Body of pancreas (tissue), 4 donors: ENCODE measurements around the gene BCOR. TPM values are rescaled to one million over a fixed set of nuclear protein-coding genes. Genes with fewer than 3 reads are reported as not detected.

ENCODE experiments used
- ATAC-seq: fragments of 150-250 bp; one replicate; pipeline ENCODE4 v1.9.1; 2016
- DNase-seq, 4 donors: peaks; one replicate each; pipeline ENCODE4 v3.0.0-alpha.2; 2019
- H3K27ac ChIP-seq, 4 donors: fragments of 200-600 bp; sonication (generic); 1 replicate in 3 of 4; 2 replicates in 1 of 4; pipeline versions ENCODE4 v1.5.1 to v1.6.1; 2016 to 2019; ENCODE audit warnings: mild to moderate bottlenecking in 1 of 4, mixed read lengths in 1 of 4, moderate library complexity in 1 of 4
- H3K27me3 ChIP-seq, 2 donors: fragments of 200-600 bp; sonication (generic); one replicate each; pipeline ENCODE4 v1.6.0; 2016; ENCODE audit warnings: mild to moderate bottlenecking in 1 of 2
- H3K36me3 ChIP-seq, 2 donors: fragments of 200-600 bp; sonication (generic); replicated peaks in 1 of 2; 2 replicates each; pipeline ENCODE4 v1.5.1; 2016; ENCODE audit warnings: low read depth in 2 of 2; ENCODE audit not compliant: insufficient read depth in 1 of 2
- H3K4me1 ChIP-seq: fragments of 200-600 bp; sonication (generic); one replicate; pipeline ENCODE4 v1.6.0; 2016
- H3K4me3 ChIP-seq, 2 donors: fragments of 200-600 bp; sonication (generic); 1 replicate in 1 of 2; 2 replicates in 1 of 2; pipeline ENCODE4 v1.5.1; 2016 to 2019
- H3K9me3 ChIP-seq, 3 donors: fragments of 200-600 bp; sonication (generic); 1 replicate in 2 of 3; 2 replicates in 1 of 3; pipeline ENCODE4 v1.5.1; 2016
- POLR2A ChIP-seq, 3 donors: fragments of 450-650 bp; IDR thresholded peaks; one replicate each; pipeline ENCODE4 v1.6.1; 2016; ENCODE audit warnings: antibody characterized with exemption in 3 of 3, mild to moderate bottlenecking in 2 of 3
- WGBS, 2 donors: methylation state at CpG; one replicate each; pipeline ENCODE4 v1.1.5; 2017; 5-methylcytosine and 5-hydroxymethylcytosine counted together
- intact Hi-C: fragments of 100-400 bp; cut with DNase I; formaldehyde crosslinking; loops from one replicate; pipeline ENCODE4 v1.15.1; 2023
- total RNA-seq, 2 donors: library from RNA; depleted of rRNA; stranded (reverse); fragments of >200 nt; gene quantifications; one replicate each; pipeline ENCODE4 v1.1.0, GENCODE V29; 2016
- TF ChIP-seq, protein P1 (sequence below), 7 experiments: fragments of 450-650 bp in 4 of 7; fragments of 200-600 bp in 3 of 7; sonication (generic) in 3 of 7; IDR thresholded peaks; one replicate each; pipeline ENCODE4 v1.5.1; 2016 to 2019; ENCODE audit warnings: antibody characterized with exemption in 7 of 7

BCOR gene
- total RNA-seq, 2 donors from 2014 or later: 13.2 to 23.6 TPM

DNA sequence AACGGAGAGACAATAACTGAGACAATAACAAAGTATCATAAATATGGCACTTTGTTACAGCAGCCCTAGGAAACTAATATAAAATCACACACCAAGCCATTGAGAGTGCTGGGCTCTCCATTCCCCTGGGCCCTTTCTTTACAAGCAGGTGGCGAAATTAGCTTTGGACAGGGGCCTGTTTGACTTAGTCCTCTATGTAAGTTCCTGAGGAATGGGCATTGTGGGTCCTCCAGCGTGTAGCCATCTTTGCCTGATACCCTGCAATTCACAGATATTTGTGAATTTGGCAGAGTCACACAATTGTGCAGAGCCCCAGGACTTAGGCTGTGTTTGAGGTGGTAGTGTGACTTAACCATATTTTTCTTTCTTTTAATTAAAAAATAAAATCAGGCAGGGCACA lies 67.6 kb downstream of the BCOR start:
- TF ChIP-seq POLR2A (IDR thresholded peaks at IDR 0.05): no peak
- TF ChIP-seq, protein P1, sequence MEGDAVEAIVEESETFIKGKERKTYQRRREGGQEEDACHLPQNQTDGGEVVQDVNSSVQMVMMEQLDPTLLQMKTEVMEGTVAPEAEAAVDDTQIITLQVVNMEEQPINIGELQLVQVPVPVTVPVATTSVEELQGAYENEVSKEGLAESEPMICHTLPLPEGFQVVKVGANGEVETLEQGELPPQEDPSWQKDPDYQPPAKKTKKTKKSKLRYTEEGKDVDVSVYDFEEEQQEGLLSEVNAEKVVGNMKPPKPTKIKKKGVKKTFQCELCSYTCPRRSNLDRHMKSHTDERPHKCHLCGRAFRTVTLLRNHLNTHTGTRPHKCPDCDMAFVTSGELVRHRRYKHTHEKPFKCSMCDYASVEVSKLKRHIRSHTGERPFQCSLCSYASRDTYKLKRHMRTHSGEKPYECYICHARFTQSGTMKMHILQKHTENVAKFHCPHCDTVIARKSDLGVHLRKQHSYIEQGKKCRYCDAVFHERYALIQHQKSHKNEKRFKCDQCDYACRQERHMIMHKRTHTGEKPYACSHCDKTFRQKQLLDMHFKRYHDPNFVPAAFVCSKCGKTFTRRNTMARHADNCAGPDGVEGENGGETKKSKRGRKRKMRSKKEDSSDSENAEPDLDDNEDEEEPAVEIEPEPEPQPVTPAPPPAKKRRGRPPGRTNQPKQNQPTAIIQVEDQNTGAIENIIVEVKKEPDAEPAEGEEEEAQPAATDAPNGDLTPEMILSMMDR (IDR thresholded peaks at IDR 0.05): no peak
- Histone ChIP-seq H3K4me3 (no peak overlapping the region), H3K4me1 (no peaks in the 10 kb centered on the region), H3K36me3 (no peaks in the 10 kb centered on the region), H3K27me3 (no peaks in the 10 kb centered on the region), H3K9me3 (no peaks in the 10 kb centered on the region), H3K27ac (no peak overlapping the region)
- DNase-seq: no peak
- 81 to 93% methylated on average over 3 of the region's 3 CpGs for WGBS, 2 donors
- intact Hi-C loops: no loop called here
- ATAC-seq: no peak

DNA sequence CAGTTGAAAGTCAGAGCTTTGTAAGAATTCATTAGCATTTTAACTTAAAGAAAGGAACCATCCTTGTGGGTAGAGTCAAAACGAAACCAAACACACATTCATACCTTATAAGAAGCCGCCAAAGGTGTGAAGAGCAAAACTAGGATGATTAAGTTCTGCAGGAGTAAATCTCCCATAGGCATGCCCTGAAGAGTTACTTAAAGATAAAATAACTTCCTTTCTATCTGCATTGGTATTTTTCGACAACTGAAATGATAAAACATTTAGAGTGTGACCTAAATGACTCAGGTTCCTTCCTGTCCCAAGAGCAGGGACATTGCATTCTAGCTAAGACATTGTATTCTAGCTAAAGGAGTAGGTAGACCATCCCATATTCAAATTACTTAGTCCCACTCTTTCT lies 75.3 kb downstream of the BCOR start:
- Histone ChIP-seq H3K9me3 (no peaks in the 10 kb centered on the region), H3K27ac (no peak overlapping the region), H3K36me3 (no peaks in the 10 kb centered on the region), H3K4me3 (no peak overlapping the region), H3K27me3 (no peaks in the 10 kb centered on the region), H3K4me1 (no peaks in the 10 kb centered on the region)
- DNase-seq (no peak), ATAC-seq (no peak)
- 73 to 87% methylated on average over 3 of the region's 3 CpGs for WGBS, 2 donors
- no peak for TF ChIP-seq POLR2A (IDR thresholded peaks at IDR 0.05)
- TF ChIP-seq, protein P1 (IDR thresholded peaks at IDR 0.05): no peak
- intact Hi-C loops: no loop called here

DNA sequence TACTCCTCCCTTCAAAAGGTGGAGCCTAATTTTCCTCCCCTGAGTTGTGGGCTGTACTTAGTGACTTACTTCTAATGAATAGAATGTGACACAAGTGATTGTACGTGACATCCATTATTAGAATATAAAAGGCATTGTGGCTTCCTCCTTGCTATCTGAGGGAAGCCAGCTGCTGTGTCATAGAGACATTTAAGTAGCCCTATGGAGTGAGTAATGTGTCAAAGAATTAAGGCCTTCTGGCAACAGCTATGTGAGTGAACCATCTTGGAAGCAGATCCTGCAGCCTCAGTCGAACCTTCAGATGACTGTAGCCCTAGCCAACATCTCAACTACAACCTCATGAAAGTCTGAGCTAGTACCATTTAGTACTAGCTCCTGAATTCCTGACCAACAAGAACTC lies 76.1 kb downstream of the BCOR start:
- H3K9me3 ChIP-seq: no peaks in the 10 kb centered on the region
- WGBS, 2 donors: 92 to 100% methylated on average over 1 to 2 of the region's 2 CpGs
- no peaks in the 10 kb centered on the region for H3K36me3 ChIP-seq
- H3K27me3 ChIP-seq: no peaks in the 10 kb centered on the region
- no peak overlapping the region for H3K4me3 ChIP-seq
- no peak for DNase-seq
- no peaks in the 10 kb centered on the region for H3K4me1 ChIP-seq
- ATAC-seq: no peak
- intact Hi-C loops: no loop called here
- H3K27ac ChIP-seq: no peak overlapping the region
- TF ChIP-seq POLR2A (IDR thresholded peaks at IDR 0.05): no peak
- TF ChIP-seq, protein P1 (IDR thresholded peaks at IDR 0.05): no peak

DNA sequence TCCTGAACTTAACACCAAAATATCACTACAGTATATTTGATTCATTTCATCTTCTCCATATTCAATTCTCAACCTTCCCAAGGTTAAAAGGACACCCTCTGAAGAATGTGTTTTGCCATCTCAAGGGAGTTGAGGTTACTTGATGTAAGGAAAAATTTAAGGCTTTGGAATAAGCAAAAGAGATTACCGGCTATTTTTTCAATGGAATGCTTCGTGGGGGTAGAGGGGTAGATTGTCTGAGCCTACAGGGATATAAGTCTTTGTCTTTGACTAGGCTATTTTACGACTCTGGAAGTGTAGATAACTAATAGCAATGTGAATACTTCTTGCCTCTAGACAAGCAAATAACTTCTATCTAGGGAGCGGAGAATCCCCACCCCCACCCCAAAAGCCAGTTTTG lies 78.2 kb downstream of the BCOR start:
- TF ChIP-seq POLR2A (IDR thresholded peaks at IDR 0.05): no peak
- TF ChIP-seq, protein P1 (IDR thresholded peaks at IDR 0.05): no peak
- Histone ChIP-seq H3K36me3 (no peaks in the 10 kb centered on the region), H3K27me3 (no peaks in the 10 kb centered on the region), H3K4me3 (no peak overlapping the region), H3K27ac (no peak overlapping the region), H3K4me1 (no peaks in the 10 kb centered on the region), H3K9me3 (no peaks in the 10 kb centered on the region)
- ATAC-seq (no peak), DNase-seq (no peak)
- 81 to 87% methylated on average over 4 of the region's 4 CpGs for WGBS, 2 donors
- intact Hi-C loops: no loop called here

DNA sequence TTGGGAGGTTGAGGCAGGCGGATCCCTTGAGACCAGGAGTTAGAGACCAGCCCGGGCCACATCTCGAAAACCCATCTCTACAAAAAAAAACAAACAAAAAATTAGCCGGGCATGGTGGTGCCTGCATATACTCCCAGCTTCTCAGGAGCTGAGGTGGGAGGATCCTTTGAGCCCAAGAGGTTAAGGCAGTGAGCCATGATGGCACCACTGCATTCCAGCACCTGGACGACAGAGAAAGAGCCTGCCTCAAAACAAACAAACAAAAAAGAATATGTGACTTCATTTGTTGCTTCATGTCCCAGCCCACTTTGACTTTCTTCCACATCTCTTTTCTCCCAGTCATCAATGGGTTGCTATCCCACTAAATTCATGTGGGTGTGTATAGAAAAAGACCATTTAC lies 79.7 kb downstream of the BCOR start:
- H3K27me3 ChIP-seq: no peaks in the 10 kb centered on the region
- TF ChIP-seq, protein P1 (IDR thresholded peaks at IDR 0.05): no peak
- no peak for TF ChIP-seq POLR2A (IDR thresholded peaks at IDR 0.05)
- H3K4me1 ChIP-seq: peaks cover 6% of the 10 kb centered on the region
- H3K27ac ChIP-seq: no peak overlapping the region
- WGBS, 2 donors: 71 to 78% methylated on average over 5 of the region's 5 CpGs
- H3K9me3 ChIP-seq: no peaks in the 10 kb centered on the region
- intact Hi-C loops: no loop called here
- DNase-seq (no peak), ATAC-seq (no peak)
- no peaks in the 10 kb centered on the region for H3K36me3 ChIP-seq
- H3K4me3 ChIP-seq: no peak overlapping the region
